ENCODE results near the gene PIANP.
A peak's percentile ranks its signal among the peaks of the same experiment; 100 is the strongest.

Gene PIANP

DNA sequence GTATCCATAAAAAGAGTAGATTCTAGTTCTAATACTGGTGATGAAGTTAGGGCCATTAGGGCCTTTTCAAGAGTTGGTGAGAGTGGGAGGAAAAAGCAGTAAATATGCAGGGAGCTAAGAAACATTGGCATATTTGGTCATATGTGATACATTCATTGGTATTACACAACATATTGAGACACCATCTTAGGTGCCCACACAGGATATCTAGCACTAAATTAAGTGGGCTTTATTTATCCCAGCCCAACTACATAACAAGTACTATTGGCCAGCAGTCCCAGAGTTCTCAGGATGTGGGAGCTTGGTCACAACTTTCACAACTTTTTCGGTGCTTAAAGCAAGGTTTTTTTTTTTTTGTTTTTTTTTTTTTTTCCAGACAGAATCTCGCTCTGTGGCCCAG lies 35.7 kb downstream of the PIANP start:
- no peak overlapping the region for H3K4me3 ChIP-seq (ENCODE audit: low read depth, low read length)
- TF ChIP-seq CTCF (IDR thresholded peaks at IDR 0.05; ENCODE audit: low read depth, low read length) = no peak
- TF ChIP-seq, protein P1, sequence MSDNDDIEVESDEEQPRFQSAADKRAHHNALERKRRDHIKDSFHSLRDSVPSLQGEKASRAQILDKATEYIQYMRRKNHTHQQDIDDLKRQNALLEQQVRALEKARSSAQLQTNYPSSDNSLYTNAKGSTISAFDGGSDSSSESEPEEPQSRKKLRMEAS (IDR thresholded peaks at IDR 0.05; ENCODE audit: low read depth, low read length) = 0 out of 2 replicates have a peak, but pooled peaks have one; percentile 13
- peak; percentile 83 for DNase-seq (ENCODE audit: low read depth)

DNA sequence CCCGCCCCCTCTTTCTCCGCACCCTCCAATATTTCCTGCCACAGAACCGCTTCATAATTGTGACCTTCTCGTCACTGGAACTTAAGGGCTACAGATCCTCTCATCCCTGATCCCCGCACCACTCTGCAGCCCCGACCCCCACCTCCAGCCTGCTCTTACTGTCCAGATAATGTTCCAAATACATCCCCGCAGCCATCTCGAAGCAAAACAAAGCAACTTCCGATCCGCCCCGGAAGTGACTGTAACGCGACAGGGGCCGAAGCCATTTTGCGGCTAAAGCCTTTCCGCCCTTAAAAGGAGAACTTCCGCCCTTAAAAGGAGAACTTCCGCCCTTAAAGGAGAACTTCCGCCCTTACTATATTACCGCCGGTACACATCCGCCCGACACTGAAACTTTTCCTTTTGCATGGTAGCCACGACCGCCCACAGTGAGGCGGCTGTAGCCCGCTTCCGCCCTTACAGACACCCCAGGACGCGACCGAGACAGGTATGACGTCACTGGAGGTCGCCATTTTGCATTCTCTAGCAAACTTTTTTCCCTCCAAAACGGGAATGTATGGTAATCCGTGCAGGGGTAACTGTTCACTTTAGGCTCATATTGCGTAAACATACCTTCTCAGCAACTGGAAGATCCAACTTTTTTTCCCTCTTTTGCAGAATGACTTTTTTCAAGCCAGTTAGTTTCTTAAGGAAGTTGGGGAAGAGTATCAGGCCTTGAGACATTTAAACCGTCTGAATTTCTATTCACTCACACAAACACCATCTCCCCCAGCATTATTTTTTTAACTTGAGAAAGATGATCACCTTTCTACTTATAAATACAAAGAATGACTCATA lies 37.5 kb downstream of the PIANP start, which contains the start of gene ING4:
ING4 (minus strand) TSS at position 214 of the 837 bp plus-strand sequence; CDS start at position 196, 18 bp downstream.
- H3K4me3 ChIP-seq (ENCODE audit: low read depth, low read length) = peak within 1 kb of the TSS; percentile 95
- TF ChIP-seq POLR2A (IDR thresholded peaks at IDR 0.05; ENCODE audit: extremely low read depth, insufficient read length) (no peak), CTCF (IDR thresholded peaks at IDR 0.05; ENCODE audit: low read depth, low read length) (no peak), MYC (IDR thresholded peaks at IDR 0.05; ENCODE audit: low read depth, low read length) (peak; percentile 46; the same call in 1 of the 2 replicates)
- TF ChIP-seq, protein P1 (IDR thresholded peaks at IDR 0.05; ENCODE audit: low read depth, low read length) = peak; percentile 38; the same call in 1 of the 2 replicates
- DNase-seq (ENCODE audit: low read depth) = peak; percentile 99

- peak overlapping the region; percentile 95 for H3K4me3 ChIP-seq (ENCODE audit: low read depth, low read length)
- no peak for TF ChIP-seq POLR2A (IDR thresholded peaks at IDR 0.05; ENCODE audit: extremely low read depth, insufficient read length)
- TF ChIP-seq, protein P1 (IDR thresholded peaks at IDR 0.05; ENCODE audit: low read depth, low read length) = no peak
- no peak for TF ChIP-seq CTCF (IDR thresholded peaks at IDR 0.05; ENCODE audit: low read depth, low read length)
- TF ChIP-seq MYC (IDR thresholded peaks at IDR 0.05; ENCODE audit: low read depth, low read length) = no peak
- no peak for DNase-seq (ENCODE audit: low read depth)
Measured at GRCh38 chr12:6662602-6662905, 38.1 kb downstream of the PIANP start.

- TF ChIP-seq POLR2A (IDR thresholded peaks at IDR 0.05; ENCODE audit: extremely low read depth, insufficient read length) = no peak
- no peak for TF ChIP-seq CTCF (IDR thresholded peaks at IDR 0.05; ENCODE audit: low read depth, low read length)
- TF ChIP-seq MYC (IDR thresholded peaks at IDR 0.05; ENCODE audit: low read depth, low read length) = no peak
- TF ChIP-seq, protein P1 (IDR thresholded peaks at IDR 0.05; ENCODE audit: low read depth, low read length) = no peak
- DNase-seq (ENCODE audit: low read depth) = no peak
- H3K4me3 ChIP-seq (ENCODE audit: low read depth, low read length) = no peak overlapping the region
Measured at GRCh38 chr12:6653987-6654386, 46.6 kb downstream of the PIANP start.

GRCh38 chr12:6653342-6653741 lies 47.3 kb downstream of the PIANP start:
- no peak for TF ChIP-seq MYC (IDR thresholded peaks at IDR 0.05; ENCODE audit: low read depth, low read length)
- TF ChIP-seq CTCF (IDR thresholded peaks at IDR 0.05; ENCODE audit: low read depth, low read length) = no peak
- TF ChIP-seq POLR2A (IDR thresholded peaks at IDR 0.05; ENCODE audit: extremely low read depth, insufficient read length) = no peak
- TF ChIP-seq, protein P1 (IDR thresholded peaks at IDR 0.05; ENCODE audit: low read depth, low read length) = no peak
- DNase-seq (ENCODE audit: low read depth) = no peak
- H3K4me3 ChIP-seq (ENCODE audit: low read depth, low read length) = no peak overlapping the region
